Smooth muscle cell of the umbilical artery (primary cell): Measurements from ENCODE around the gene APBB1IP. TPM values are rescaled to one million over a fixed set of nuclear protein-coding genes. Genes with fewer than 3 reads are reported as not detected.

ENCODE experiments used
- total RNA-seq: library from RNA; depleted of rRNA; stranded (reverse); fragments of >200 nt; gene quantifications from 2 replicates; pipeline ENCODE4 v1.2.3, GENCODE V29; 2014

Gene APBB1IP
- not detected in 2 replicates for total RNA-seq

GRCh38 chr10:26437637-26438461 is at the start of gene APBB1IP:
APBB1IP (plus strand) TSS chr10:26438341; CDS start chr10:26492327, 53,986 bp downstream.

Other genes with a start within 250 kb of the APBB1IP start
- gene GAD2, start 221.6 kb upstream of the APBB1IP start, total RNA-seq: not detected in 2 replicates